Suppressor macrophage treated with lipopolysaccharide for 1 hour (primary cell): ENCODE measurements around the gene CNTN4.
"Not testable (repeated sequence)": the region's sequence is repeated elsewhere in the genome, so short reads cannot be mapped to it uniquely, and the experiment has no call there.

Source experiments
- DNase-seq, 3 donors: peaks; one replicate each; pipeline ENCODE4 v3.0.0-alpha.2; 2020 to 2022

The CNTN4 gene

GRCh38 chr3:2098398-2099027, at the start of gene CNTN4:
Gene CNTN4, plus strand, starts transcription at chr3:2098866.
- peak in 1 of 3 donors; percentile 8 for DNase-seq

DNA sequence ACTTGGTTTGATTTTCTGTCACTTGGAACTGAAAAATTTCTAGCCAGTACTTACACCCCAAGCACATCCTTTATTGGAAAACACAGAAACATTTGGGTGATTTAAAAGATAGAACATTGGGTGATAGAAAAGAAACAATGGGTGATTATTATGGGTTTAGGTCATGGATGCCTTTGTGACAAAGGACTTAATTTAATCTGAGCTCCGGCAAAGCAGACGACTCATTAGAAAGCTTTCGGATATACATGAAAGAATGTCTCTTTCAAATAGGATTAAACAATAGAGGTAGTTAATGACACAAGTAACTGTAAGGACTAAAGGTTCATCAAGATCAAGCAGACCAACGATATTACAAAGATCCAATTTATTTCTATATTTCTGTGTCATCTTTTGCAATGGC, 37.3 kb upstream of the CNTN4 start:
- no peak for DNase-seq

GRCh38 chr3:2071531-2071930, 27.1 kb upstream of the CNTN4 start:
- DNase-seq: no peak

DNA sequence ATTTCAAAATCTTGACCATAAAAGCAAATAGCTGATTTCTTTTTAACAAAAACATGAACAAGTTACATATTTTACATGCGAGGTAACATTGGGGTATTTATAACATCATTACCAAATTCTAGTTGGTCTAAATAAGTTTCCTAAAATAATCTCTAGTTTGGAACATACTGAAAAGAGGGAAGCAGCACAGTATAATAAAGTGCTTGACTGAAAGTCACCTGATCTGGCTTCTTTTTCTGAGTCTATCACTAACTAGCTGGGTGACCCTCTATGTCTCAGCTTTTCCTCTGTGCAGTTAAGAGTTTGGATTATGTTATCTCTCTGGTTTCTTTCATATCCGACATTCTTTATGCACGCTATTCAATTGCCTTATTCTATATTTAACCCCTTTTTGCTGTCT, 19.8 kb upstream of the CNTN4 start:
- no peak for DNase-seq

- DNase-seq: no peak
These were observed 15.7 kb upstream of the CNTN4 start for GRCh38 chr3:2082871-2083480.

- not testable (repeated sequence) for DNase-seq
These were observed 15.1 kb upstream of the CNTN4 start for GRCh38 chr3:2083558-2083957.

- no peak for DNase-seq
These were observed 8.4 kb upstream of the CNTN4 start for GRCh38 chr3:2090095-2090911.

DNA sequence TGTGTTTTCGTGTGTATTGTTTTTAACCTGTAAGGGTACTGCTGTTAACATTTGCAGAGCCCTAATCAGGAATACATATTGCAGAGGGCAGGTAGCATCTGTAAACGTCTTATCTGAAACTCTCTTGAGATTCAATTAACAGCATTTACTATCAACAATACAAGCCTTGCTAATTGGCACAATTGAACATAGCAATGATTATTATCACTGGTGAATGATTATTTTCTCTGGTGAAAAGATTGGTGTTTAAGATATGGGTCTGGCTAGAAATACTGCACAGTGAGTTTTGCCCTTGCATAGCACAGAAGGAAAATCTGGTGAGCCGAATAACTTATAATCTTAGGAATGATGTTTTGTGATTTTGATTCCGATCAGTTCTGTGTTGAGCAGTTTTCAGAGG, 5.9 kb upstream of the CNTN4 start:
- no peak for DNase-seq

GRCh38 chr3:2094941-2095340, 3.7 kb upstream of the CNTN4 start:
- DNase-seq: no peak

DNA sequence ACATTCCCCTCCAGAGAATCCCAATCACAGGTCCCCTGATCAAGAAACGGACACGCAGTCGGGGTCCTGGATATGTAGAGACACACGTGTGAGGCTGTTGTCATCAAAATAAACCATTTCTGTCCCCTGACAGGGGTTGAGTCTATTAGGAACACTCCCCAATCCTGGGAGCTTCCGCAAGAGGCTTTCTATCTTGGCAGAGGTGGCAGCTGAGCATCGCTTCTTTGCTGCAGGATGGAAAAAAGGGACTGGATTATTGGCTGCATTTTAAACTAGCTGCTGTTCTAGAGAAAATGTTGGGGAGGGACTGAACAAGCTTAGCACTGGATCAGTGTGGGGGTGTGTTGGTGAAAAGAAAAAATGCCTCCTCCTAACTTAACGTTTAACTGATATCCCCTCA, 2.5 kb upstream of the CNTN4 start:
- no peak for DNase-seq

- DNase-seq: no peak
These were observed 950 bp upstream of the CNTN4 start for GRCh38 chr3:2097641-2098191.

- DNase-seq: no peak
These were observed 484 bp downstream of the CNTN4 start for GRCh38 chr3:2099028-2099671.

GRCh38 chr3:2099779-2100191, 1.1 kb downstream of the CNTN4 start:
- no peak for DNase-seq

- DNase-seq: no peak
These were observed 7.8 kb downstream of the CNTN4 start for GRCh38 chr3:2106438-2106837.

DNA sequence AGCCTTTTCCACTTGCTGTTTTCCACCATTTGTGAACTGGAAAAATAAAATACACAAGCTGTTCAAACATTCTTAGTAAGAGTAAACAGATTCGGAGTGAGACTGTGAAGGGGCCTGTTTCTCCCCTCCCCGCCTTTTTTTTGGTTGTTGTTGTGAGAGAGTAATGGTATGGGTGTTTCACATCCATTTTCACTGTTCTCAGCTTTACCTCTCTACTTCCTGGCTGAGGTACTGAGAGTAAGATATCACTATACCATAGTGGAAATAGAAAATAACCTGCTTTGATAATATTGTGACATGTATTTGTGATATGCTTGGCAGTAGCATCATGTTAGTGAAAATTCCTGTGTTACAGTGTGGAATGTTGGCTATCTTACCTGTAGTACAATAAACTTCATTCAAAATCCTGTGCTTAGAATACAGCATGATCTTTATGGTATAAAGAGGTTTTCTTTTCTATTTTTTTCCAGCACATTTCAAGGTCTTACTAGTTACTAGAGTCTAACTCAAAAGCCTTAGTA, 12.0 kb downstream of the CNTN4 start:
- no peak for DNase-seq

DNA sequence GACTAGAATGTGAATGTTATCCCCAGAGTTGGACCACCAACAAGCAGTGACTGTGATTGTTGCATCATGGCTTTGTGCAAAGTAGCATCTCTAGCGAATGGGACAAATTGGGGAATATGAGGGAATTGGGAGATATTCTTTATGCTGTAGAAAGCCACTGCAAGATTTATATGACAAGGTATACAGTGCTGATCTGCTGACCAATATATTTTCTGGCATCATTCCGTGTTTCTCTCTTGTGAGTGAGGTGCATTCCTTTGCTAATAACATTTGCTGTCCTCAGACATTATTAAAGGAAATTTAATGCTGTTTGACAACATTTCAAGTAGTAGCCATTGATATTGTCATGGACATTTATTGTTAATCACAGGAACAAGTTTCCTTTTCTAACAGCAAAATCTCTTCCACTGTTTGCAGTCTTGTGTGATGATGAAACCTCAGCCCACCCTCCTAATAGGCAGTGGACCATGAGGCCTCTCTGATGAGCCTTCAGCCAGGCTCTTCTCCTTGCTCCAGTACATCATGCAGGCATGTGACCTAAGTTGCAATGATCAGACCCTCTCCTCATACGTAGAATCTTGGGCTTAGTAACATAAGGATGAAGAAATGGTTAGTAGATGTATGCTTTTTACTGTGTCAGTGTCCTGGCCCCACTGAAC, 16.1 kb downstream of the CNTN4 start:
- DNase-seq: no peak

DNA sequence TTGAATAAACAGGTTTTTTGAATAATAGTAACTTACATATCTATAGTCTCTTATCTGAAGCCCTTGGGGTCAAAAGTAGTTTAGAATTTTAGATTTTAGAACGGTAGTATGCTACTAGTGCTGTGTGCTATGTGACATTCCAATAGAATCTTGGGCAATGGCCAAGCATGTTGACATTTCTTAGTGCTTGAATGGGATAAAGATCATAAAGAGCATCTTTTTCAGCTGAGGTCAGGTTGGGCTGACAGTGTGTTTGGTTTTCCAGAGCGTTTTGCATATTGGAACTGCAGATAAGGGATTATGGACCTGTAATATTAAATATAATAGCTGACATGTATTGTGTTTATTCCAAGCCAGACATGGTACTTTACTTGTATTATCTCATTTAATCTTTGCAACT, 32.1 kb downstream of the CNTN4 start:
- no peak for DNase-seq

DNA sequence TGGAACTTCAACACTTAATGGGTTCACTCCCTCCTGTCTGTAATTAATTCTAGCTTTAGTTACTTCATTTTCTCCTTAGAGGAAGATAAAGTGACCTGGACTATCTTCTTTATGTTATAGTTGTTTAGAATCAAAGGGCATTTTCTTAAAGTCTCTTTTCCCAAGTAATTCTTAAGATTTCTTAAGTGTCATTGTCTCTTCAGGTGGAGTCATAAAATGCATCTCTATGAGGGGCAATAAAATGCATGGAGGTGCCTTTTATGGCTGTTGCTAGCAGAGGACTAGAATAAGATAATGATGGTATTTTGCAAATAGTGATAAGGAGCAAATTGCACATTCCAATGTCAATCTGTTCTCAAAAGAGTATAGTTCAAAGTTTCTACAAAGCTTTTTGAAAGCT, 34.5 kb downstream of the CNTN4 start:
- no peak for DNase-seq

GRCh38 chr3:2137651-2138050, 39.0 kb downstream of the CNTN4 start:
- no peak for DNase-seq

- DNase-seq: no peak
These were observed 42.8 kb downstream of the CNTN4 start for GRCh38 chr3:2141482-2141881.

- no peak for DNase-seq
These were observed 50.1 kb downstream of the CNTN4 start for GRCh38 chr3:2148561-2149340.

DNA sequence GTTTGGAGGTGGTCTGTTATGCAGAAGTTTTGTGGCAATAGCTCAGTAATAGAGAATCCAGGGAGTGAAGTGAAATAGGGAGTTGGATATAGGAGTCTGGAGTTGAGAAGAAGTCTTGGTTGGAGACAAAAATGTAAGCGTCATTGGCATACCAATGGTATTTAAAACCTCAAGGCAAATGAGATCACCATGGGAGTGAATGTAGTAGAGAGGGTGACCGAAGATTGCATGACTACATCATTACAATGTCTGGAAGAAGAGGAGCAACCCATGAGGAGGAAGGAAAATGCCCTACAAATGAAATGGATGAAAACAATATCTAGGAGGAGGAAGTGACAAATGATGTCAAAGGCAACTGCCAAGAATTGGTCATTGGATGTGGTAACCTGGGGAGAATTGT, 54.4 kb downstream of the CNTN4 start:
- DNase-seq: no peak
